SIG-M5 (cell line): ENCODE results near the gene C3orf62.
A peak's percentile ranks its signal among the peaks of the same experiment; 100 is the strongest.
"Not testable (repeated sequence)": the region's sequence is repeated elsewhere in the genome, so short reads cannot be mapped to it uniquely, and the experiment has no call there.

ENCODE experiments used
- DNase-seq: peaks from one replicate; lab custom pipeline; 2025; lab: John Stamatoyannopoulos, UW

Gene C3orf62

DNA sequence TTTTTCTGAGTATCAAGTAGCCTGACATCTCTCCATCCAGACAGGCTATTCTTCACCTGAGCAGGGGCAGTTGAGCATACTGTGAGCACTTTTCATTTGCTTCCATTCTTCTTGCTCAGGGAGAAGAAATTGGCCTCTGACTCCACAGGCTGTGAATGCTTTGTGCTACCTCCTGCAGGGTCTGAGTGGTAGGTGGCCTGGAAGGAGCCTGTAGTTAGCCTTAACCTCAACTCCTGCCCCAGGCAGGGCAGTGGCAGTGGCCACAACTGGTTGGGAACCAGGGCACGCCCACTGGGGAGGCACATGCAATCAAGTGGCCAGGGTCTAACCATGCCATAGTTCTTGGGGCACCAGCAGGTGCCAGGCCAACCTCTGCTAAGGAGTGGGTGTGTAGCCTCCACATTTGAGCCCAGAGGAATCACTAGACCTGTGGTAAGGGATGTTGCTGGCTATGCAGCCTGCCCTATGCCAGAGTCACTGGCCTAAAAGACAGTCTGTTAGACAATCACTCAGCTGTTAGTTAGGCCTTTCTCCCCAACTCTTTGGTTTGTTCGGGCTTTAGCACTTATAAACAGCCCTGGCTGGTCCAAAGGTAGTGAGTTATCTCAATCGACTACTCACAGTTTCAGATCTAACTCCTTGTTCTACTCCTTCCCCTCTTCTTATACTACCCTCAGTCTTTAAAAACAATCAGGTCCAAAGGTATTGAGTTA is 7.4 kb downstream of the C3orf62 start:
- DNase-seq = no peak

DNA sequence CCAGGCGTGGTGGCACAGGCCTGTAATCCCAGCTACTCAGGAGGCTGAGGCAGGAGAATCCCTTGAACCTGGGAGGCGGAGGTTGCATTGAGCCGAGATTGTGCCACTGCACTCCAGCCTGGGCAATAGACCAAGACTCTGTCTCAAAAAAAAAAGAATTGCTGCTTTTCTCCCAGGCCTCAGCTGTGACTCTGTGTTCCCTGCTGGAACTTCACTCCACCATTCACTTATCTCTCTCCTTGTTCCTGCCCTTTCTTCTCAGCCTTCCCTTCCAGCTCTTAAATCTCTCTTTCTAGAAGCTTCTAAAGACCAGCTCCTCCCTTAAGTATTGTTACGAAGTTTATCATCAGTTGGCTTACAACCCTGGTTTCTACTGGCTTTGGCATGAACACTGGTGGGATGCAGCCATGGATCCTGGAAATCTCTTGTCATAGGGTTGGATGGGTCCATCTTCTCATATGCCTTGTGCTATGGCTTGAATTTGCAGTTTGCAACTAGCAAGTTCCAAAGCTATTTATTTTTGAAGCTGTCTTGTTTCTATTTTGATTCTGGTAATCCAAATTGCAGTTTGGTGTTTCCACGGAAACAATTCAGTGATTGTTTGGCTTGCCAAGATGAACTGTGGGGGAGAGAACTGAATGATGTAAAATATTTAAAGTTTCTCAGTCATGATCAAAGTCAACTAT is 10.5 kb downstream of the C3orf62 start:
- DNase-seq = no peak

DNA sequence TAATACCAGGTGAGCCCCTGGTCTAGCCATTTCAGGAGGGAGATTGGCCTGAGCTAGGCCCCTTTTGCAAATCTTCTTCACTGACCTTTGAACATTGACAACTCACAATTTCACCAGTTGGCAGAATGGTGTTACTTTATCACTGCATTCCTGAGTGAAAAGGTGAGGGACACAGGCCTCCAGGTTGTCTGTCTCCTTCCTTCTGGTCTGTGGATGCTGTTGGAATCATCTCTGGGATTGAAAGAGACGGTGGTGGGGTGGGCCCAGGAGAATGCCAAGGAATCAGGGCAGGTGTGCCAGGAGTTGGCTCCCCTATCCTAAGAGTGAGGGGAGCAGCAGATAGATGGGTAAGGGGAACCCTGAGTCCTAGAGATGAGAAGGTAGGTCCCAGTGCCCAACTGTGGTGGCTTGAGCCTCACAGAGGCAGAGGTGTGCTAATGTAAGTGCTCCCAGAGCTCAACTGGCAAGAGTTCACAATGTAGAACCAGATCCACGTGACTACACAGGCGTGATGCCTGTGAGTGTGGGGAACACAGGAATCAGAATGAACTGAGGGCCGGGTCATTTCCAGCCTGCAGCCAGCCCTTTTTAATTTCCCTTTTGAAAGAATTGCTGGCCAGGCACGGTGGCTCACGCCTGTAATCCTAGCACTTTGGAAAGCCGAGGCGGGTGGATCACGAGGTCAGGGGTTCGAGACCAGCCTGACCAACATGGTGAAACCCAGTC is 11.2 kb downstream of the C3orf62 start:
- no peak for DNase-seq

GRCh38 chr3:49263159-49263889 is 13.7 kb downstream of the C3orf62 start:
- no peak for DNase-seq

- DNase-seq = no peak
Observed at GRCh38 chr3:49260806-49261324, 16.2 kb downstream of the C3orf62 start.

DNA sequence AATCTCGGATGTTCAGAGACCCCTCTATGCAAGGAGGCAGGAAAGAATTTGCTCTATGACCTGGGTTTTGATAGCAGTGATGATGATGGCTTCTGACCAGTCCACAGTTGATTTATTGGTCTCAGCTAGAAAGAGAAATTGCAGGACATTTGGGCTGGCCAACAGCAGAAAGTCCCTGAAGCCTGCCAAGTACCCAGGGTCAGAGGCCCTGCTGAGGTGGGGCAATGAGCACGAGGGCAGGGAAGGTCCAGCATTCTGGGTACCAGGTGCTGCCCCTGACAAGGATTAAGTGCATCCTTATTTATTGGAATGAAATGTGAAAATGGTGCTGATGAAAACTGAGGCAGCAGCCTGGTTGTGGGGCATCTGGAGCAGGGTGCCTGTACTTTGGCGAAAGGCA is 19.8 kb downstream of the C3orf62 start:
- no peak for DNase-seq

DNA sequence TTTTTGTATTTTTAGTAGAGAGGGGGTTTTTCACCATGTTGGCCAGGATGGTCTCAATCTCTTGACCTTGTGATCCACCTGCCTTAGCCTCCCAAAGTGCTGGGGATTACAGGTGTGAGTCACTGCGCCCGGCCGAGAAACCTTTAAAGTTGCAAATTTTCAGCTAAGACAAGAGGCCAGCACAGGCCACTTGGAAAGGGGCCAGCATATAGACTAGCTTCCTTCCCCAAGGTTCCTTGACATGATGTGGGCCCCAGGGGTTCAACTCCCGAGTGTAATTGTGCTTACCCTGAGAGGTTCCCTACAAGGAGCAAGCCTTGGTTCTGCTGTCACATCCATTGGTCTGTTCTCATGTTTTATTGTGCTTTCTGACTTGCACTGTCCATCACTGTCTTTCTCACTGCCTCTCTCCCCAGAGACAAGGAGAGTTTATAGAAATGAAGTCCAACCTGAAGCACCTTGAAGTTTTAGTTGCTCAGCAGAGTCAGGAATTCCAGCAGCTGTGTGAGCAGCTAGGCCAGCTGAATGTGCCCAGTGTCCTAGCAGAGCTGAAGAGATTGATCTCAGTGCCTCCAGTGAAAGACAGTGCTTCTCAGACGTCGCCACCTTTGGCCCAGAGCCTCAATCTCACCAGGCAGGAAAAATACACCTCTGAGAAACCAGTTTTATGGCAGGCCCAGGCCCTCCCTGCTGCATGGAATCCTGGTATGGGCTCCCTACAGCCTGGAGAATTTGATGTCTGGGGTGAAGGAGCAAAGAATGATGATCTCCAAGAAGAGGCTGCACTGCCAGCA is 21.1 kb downstream of the C3orf62 start:
- DNase-seq = no peak

DNA sequence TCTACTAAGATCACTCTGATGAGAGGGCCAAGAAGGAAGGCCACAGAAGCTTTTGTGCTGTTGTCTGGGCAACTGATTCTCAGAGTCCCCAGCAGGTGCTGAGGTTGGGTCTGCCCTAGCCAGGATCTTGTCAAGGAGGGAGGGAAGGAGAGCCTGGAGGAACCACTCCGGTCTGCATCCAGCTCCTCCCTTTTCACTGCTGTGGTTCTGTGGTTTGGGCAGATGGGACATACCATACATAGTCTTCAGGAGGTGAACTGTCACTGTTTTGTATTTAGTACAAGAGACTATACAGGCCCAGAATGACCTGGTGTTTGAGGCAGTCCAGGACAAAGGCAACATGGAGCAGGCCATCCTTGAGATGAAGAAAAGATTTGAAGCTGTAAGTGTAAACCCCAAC is 21.9 kb downstream of the C3orf62 start:
- no peak for DNase-seq

- DNase-seq = no peak
Observed at GRCh38 chr3:49253512-49253911, 23.5 kb downstream of the C3orf62 start.

GRCh38 chr3:49248840-49249227 is 28.2 kb downstream of the C3orf62 start:
- peak; percentile 70 for DNase-seq

- DNase-seq = no peak
Observed at GRCh38 chr3:49244581-49245205, 32.3 kb downstream of the C3orf62 start.

- DNase-seq = not testable (repeated sequence)
Observed at GRCh38 chr3:49240091-49240490, 36.9 kb downstream of the C3orf62 start.

DNA sequence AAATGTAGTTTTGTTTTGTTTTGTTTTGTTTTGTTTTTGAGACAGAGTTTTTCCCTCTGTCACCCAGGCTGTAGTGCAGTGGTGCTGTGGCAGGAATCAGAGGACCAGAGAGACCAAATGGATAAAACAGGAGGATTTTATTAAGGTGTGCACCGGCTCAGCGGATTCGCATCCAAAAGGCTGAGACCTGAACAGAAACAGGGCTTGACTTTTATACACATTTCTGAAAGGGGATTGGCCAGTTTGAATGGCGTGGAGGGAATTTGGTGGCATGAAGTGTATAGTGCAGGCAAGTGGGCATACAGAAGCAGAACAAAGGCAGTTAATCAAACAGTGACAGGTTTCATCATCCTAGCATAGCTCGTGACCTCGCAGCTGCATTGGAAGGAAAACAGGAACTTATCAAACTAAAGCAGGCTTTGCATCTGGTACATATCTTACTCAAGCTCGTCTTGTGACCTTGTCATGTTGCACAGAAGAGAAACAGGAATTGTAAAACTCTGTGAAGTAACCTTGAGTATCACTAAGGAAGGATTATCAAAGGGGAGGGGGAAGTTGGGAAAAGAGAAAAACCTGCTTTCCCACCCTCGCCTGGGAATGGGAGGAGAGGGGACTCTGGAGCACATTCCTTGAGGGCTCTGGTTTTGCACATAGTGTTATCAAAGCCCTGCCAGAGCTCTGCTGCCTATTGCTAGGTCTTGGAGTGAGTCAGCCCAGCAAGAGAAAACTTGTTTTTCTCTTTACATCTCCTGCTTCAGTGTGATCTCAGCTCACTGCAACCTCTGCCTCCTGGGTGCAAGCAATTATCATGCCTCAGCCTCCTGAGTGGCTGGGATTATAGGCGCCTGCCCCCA is 38.5 kb downstream of the C3orf62 start:
- peak; percentile 100 for DNase-seq

DNA sequence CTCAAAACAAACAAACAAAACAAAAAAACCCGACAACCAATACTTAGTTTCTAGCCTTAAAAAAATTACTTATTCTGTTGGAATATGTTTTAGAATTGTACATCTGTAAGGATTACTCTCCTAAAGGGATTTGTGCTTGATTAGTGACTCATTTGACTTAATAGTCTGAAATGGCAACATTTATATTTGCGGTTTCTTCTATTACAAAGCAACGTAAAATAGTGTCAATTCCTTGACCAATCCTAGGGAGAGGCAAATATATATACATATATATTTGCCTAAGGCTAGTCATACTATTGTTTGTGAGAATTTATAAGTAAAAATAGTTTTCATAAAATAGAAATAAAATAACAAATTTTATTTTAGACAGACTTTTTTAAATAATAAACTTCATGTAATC is 39.7 kb downstream of the C3orf62 start:
- no peak for DNase-seq

GRCh38 chr3:49236226-49236625 is 40.8 kb downstream of the C3orf62 start:
- DNase-seq = no peak

- DNase-seq = not testable (repeated sequence)
Observed at GRCh38 chr3:49228817-49229216, 48.2 kb downstream of the C3orf62 start.

- DNase-seq = no peak
Observed at GRCh38 chr3:49222002-49222401, 55.0 kb downstream of the C3orf62 start.

DNA sequence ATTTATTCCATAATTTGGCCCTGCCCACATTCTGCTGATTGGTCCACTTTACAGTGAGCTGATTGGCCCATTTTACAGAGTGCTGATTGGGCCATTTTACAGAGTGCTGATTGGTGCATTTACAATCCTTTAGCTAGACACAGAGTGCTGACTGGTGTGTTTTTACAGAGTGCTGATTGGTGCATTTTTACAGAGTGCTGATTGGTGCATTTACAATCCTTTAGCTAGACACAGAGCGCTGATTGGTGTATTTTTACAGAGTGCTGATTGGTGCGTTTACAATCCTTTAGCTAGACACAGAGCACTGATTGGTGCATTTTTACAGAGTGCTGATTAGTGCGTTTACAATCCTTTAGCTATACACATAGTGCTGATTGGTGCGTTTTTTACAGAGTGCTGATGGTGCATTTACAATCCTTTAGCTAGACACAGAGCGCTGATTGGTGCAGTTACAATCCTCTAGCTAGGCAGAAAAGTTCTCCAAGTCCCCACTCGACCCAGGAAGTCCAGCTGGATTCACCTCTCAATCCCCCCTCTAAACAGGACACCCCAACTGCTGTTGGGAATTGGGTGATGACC is 56.0 kb downstream of the C3orf62 start:
- not testable (repeated sequence) for DNase-seq

GRCh38 chr3:49219132-49219531 is 57.9 kb downstream of the C3orf62 start:
- no peak for DNase-seq
